Measurements from ENCODE around the gene RGMA. TPM values are rescaled to one million over a fixed set of nuclear protein-coding genes. Genes with fewer than 3 reads are reported as not detected.

RGMA gene
- total RNA-seq, 1 experiment from 2014 or later: 1.3 TPM

DNA sequence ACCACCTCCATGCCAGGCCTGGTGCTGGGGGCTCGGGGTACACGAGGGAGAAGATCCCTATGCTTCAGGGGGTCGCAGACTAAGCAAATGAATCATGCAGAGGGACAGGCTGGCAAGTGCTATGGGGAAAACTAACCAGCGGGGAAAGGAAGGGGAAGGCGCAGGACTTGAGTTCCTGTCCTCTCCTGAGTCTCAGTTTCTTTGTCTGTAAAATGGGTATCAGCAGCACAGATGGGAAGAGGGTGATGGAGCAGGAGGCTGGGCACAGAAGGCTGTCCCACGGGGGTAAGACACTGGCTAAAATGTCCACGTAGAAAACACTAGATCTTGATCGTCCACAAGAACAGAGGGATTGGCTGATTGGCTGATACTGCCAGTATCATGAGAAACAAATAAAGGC lies 39.8 kb downstream of the RGMA start:
- Histone ChIP-seq H3K4me1 (ENCODE audit: insufficient read depth, low read length) (no peaks in the 10 kb centered on the region), H3K9ac (ENCODE audit: low read length) (no peak overlapping the region)

DNA sequence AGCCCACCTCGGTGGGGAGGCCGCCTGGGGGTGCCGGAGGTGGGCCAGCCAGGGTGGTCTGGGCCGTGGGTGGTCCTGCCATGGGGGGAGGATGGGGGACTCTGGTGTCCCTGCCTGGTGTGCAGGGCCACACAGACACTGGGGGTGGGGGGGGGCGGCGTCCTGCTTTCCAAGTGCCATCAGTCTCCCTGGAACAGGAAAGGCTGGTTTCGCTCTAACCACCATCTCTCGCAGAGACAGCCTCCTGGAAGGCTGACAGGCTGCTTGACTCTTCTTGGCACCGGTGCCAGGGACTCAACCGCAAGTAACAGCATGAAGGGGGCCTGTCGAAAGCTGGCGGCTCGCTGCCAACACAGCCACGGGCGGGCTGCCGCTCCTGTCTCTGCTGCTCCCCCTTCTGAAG lies 40.3 kb downstream of the RGMA start:
- no peaks in the 10 kb centered on the region for H3K79me2 ChIP-seq (ENCODE audit: low read length)
- no peaks in the 10 kb centered on the region for H3K9me2 ChIP-seq (replicated peaks; ENCODE audit: low read length)
- H3K36me3 ChIP-seq (ENCODE audit: low read depth, low read length): no peaks in the 10 kb centered on the region
- H3K4me3 ChIP-seq (ENCODE audit: low read length): no peak overlapping the region
- H3K9me3 ChIP-seq (ENCODE audit: low read length): no peaks in the 10 kb centered on the region
- BruUV-seq (replicated peaks): no TSS peak
- no peaks in the 10 kb centered on the region for H3K4me1 ChIP-seq (ENCODE audit: insufficient read depth, low read length)
- H3F3A ChIP-seq (ENCODE audit: low read length, unreplicated experiment): no peaks in the 10 kb centered on the region
- no peak overlapping the region for H3K27ac ChIP-seq (ENCODE audit: low read length)
- ChIA-PET CTCF (no interaction called here), POLR2A (ENCODE audit: unreplicated experiment) (no interaction called here)
- H3K27me3 ChIP-seq (ENCODE audit: low read length): no peaks in the 10 kb centered on the region
- ATAC-seq: no peak
- peak; percentile 57 for DNase-seq
- no peak overlapping the region for H3K4me2 ChIP-seq (ENCODE audit: low read length)
- intact Hi-C loops (cut with micrococcal nuclease): no loop called here
- H3K9ac ChIP-seq (ENCODE audit: low read length): no peak overlapping the region
- no peaks in the 10 kb centered on the region for H4K20me1 ChIP-seq (ENCODE audit: low read length)
- no peak overlapping the region for H2AFZ ChIP-seq (ENCODE audit: low read length)
- no peak for TF ChIP-seq EZH2phosphoT487 (IDR thresholded peaks at IDR 0.05; ENCODE audit: borderline replicate concordance, low read length)
- TF ChIP-seq, protein P1, sequence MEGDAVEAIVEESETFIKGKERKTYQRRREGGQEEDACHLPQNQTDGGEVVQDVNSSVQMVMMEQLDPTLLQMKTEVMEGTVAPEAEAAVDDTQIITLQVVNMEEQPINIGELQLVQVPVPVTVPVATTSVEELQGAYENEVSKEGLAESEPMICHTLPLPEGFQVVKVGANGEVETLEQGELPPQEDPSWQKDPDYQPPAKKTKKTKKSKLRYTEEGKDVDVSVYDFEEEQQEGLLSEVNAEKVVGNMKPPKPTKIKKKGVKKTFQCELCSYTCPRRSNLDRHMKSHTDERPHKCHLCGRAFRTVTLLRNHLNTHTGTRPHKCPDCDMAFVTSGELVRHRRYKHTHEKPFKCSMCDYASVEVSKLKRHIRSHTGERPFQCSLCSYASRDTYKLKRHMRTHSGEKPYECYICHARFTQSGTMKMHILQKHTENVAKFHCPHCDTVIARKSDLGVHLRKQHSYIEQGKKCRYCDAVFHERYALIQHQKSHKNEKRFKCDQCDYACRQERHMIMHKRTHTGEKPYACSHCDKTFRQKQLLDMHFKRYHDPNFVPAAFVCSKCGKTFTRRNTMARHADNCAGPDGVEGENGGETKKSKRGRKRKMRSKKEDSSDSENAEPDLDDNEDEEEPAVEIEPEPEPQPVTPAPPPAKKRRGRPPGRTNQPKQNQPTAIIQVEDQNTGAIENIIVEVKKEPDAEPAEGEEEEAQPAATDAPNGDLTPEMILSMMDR (conservative IDR thresholded peaks at IDR 0.05; ENCODE audit: low read depth, low read length): no peak
- TF ChIP-seq EZH2 (IDR thresholded peaks at IDR 0.05; ENCODE audit: low read length, unreplicated experiment): no peak

More for the DNA sequence above, 39.8 kb downstream of the RGMA start:
- Histone ChIP-seq H2AFZ (ENCODE audit: low read length) (no peak overlapping the region), H3K27ac (ENCODE audit: low read length) (no peak overlapping the region), H3K36me3 (ENCODE audit: low read depth, low read length) (no peaks in the 10 kb centered on the region), H3K4me3 (ENCODE audit: low read length) (no peak overlapping the region), H3K9me2 (replicated peaks; ENCODE audit: low read length) (no peaks in the 10 kb centered on the region), H3K4me2 (ENCODE audit: low read length) (no peak overlapping the region), H3F3A (ENCODE audit: low read length, unreplicated experiment) (no peaks in the 10 kb centered on the region), H3K9me3 (ENCODE audit: low read length) (no peaks in the 10 kb centered on the region), H4K20me1 (ENCODE audit: low read length) (no peaks in the 10 kb centered on the region), H3K79me2 (ENCODE audit: low read length) (no peaks in the 10 kb centered on the region), H3K27me3 (ENCODE audit: low read length) (no peaks in the 10 kb centered on the region)
- ATAC-seq (no peak), DNase-seq (no peak)
- intact Hi-C loops (cut with micrococcal nuclease): no loop called here
- ChIA-PET POLR2A (ENCODE audit: unreplicated experiment) (no interaction called here), CTCF (no interaction called here)
- no TSS peak for BruUV-seq (replicated peaks)
- TF ChIP-seq, protein P1 (conservative IDR thresholded peaks at IDR 0.05; ENCODE audit: low read depth, low read length): no peak
- TF ChIP-seq EZH2phosphoT487 (IDR thresholded peaks at IDR 0.05; ENCODE audit: borderline replicate concordance, low read length) (no peak), EZH2 (IDR thresholded peaks at IDR 0.05; ENCODE audit: low read length, unreplicated experiment) (no peak)

DNA sequence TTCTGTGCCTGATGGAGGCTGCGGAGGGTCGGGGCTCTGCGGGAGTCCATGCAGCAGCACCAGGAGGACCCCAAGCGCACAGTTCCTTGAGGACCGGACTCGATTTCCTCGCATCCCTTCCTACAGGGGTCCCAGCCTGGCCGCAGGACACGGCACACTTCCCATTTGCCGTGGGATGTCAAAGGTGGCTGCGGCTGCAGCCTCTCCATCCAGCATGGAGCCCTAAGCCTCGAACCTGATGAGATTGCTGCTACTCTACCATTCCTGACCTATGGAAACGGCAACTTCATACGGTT lies 40.6 kb downstream of the RGMA start:
- Histone ChIP-seq H3K79me2 (ENCODE audit: low read length) (no peaks in the 10 kb centered on the region), H2AFZ (ENCODE audit: low read length) (no peak overlapping the region), H3K4me3 (ENCODE audit: low read length) (no peak overlapping the region), H3K36me3 (ENCODE audit: low read depth, low read length) (no peaks in the 10 kb centered on the region), H3K27me3 (ENCODE audit: low read length) (no peaks in the 10 kb centered on the region), H3K9ac (ENCODE audit: low read length) (no peak overlapping the region), H3F3A (ENCODE audit: low read length, unreplicated experiment) (no peaks in the 10 kb centered on the region), H3K27ac (ENCODE audit: low read length) (no peak overlapping the region), H3K4me1 (ENCODE audit: insufficient read depth, low read length) (no peaks in the 10 kb centered on the region), H4K20me1 (ENCODE audit: low read length) (no peaks in the 10 kb centered on the region), H3K4me2 (ENCODE audit: low read length) (no peak overlapping the region), H3K9me2 (replicated peaks; ENCODE audit: low read length) (no peaks in the 10 kb centered on the region), H3K9me3 (ENCODE audit: low read length) (no peaks in the 10 kb centered on the region)
- ATAC-seq: no peak
- POLR2A ChIA-PET (ENCODE audit: unreplicated experiment): no interaction called here
- no peak for DNase-seq
- no TSS peak for BruUV-seq (replicated peaks)
- intact Hi-C loops (cut with micrococcal nuclease): no loop called here
- TF ChIP-seq EZH2phosphoT487 (IDR thresholded peaks at IDR 0.05; ENCODE audit: borderline replicate concordance, low read length) (no peak), EZH2 (IDR thresholded peaks at IDR 0.05; ENCODE audit: low read length, unreplicated experiment) (no peak)
- TF ChIP-seq, protein P1 (conservative IDR thresholded peaks at IDR 0.05; ENCODE audit: low read depth, low read length): no peak
- CTCF ChIA-PET: no interaction called here

Data from PC-3 (cell line).